ENCODE results near the gene CCL4. TPM values are rescaled to one million over a fixed set of nuclear protein-coding genes. Genes with fewer than 3 reads are reported as not detected.

The CCL4 gene
- total RNA-seq, 2 experiments from 2014 or later, result 0.09 TPM; not detected in 1

- intact Hi-C loops (cut with micrococcal nuclease; ENCODE audit: unreplicated experiment), result no loop called here
- Histone ChIP-seq H3K4me1 (ENCODE audit: insufficient read depth, low read length, poor library complexity, severe bottlenecking) (no peaks in the 10 kb centered on the region), H3K9me2 (ENCODE audit: insufficient read depth, low read length) (no peaks in the 10 kb centered on the region), H4K20me1 (ENCODE audit: insufficient read depth, low read length) (no peaks in the 10 kb centered on the region), H3K9me3 (ENCODE audit: low read length) (no peaks in the 10 kb centered on the region), H3K36me3 (ENCODE audit: insufficient read depth, low read length) (no peaks in the 10 kb centered on the region), H3K27ac (ENCODE audit: low read depth, low read length, poor library complexity, severe bottlenecking) (no peak overlapping the region), H2AFZ (ENCODE audit: low read length) (no peak overlapping the region), H3K4me3 (ENCODE audit: low read depth, low read length, poor library complexity, severe bottlenecking) (no peak overlapping the region), H3K79me2 (ENCODE audit: insufficient read depth, low read depth, low read length) (no peaks in the 10 kb centered on the region), H3K4me2 (ENCODE audit: low read length) (no peak overlapping the region)
- ChIA-PET CTCF (ENCODE audit: unreplicated experiment) (no interaction called here), POLR2A (no interaction called here)
- BruUV-seq (replicated peaks), result no TSS peak
- no peak for TF ChIP-seq CTCF (conservative IDR thresholded peaks at IDR 0.05; ENCODE audit: low read length)
- no peak for TF ChIP-seq EZH2phosphoT487 (IDR thresholded peaks at IDR 0.05; ENCODE audit: borderline replicate concordance, low read depth, low read length)
- DNase-seq (ENCODE audit: low spot score), result no peak
These were observed 45.7 kb upstream of the CCL4 start for GRCh38 chr17:36057911-36058310.

DNA sequence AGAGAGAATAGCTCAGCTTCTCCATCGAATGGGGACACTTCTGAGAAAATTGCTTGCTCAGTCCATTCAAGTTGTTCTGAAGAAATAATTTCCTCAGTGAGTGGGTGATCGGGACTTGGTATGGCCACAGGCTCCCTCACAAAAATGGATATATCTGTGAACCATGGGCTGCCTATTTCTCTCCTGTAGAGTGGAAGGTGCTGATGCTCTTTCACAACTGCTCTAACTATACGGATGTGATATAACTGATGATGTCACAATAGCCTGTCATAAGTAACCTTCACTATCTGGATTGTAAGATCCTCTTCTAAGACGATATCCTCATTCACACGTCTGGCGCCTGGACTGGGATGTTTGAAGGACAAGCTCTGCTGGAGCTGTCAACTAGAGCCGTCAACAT is 44.2 kb upstream of the CCL4 start:
- H3K79me2 ChIP-seq (ENCODE audit: insufficient read depth, low read depth, low read length), result no peaks in the 10 kb centered on the region
- POLR2A ChIA-PET, result interaction anchor here (1.2 kb wide), 1 partner anchor 14 kb away, joined by 3 read pairs; no protein-coding TSS in a partner anchor
- CTCF ChIA-PET (ENCODE audit: unreplicated experiment), result no interaction called here
- no peak overlapping the region for H3K27ac ChIP-seq (ENCODE audit: low read depth, low read length, poor library complexity, severe bottlenecking)
- no peak overlapping the region for H3K4me3 ChIP-seq (ENCODE audit: low read depth, low read length, poor library complexity, severe bottlenecking)
- no peak for TF ChIP-seq EZH2phosphoT487 (IDR thresholded peaks at IDR 0.05; ENCODE audit: borderline replicate concordance, low read depth, low read length)
- no peak for TF ChIP-seq CTCF (conservative IDR thresholded peaks at IDR 0.05; ENCODE audit: low read length)
- H3K9me2 ChIP-seq (ENCODE audit: insufficient read depth, low read length), result no peaks in the 10 kb centered on the region
- BruUV-seq (replicated peaks), result no TSS peak
- no peaks in the 10 kb centered on the region for H4K20me1 ChIP-seq (ENCODE audit: insufficient read depth, low read length)
- DNase-seq (ENCODE audit: low spot score), result no peak
- intact Hi-C loops (cut with micrococcal nuclease; ENCODE audit: unreplicated experiment), result no loop called here
- no peak overlapping the region for H2AFZ ChIP-seq (ENCODE audit: low read length)
- no peaks in the 10 kb centered on the region for H3K36me3 ChIP-seq (ENCODE audit: insufficient read depth, low read length)
- no peaks in the 10 kb centered on the region for H3K9me3 ChIP-seq (ENCODE audit: low read length)
- no peak overlapping the region for H3K4me2 ChIP-seq (ENCODE audit: low read length)
- H3K4me1 ChIP-seq (ENCODE audit: insufficient read depth, low read length, poor library complexity, severe bottlenecking), result no peaks in the 10 kb centered on the region

DNA sequence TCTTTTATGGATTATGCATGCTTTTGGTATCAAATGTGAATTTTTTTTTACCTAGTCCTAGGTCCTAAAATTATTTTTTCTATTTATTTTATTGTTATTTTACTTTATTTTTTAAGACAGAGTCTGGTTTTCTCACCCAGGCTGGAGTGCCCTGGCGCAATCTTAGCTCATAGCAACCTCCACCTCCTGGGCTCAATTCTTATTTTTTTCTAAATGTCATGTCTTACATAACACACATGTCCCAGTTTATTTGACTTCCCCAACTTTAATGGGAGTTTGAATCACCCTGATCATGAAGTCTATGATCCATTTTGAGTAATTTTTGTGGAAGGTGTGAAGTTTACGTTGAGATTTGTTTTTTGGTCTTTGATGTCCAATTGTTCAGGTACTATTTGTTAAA is 42.8 kb upstream of the CCL4 start:
- TF ChIP-seq EZH2phosphoT487 (IDR thresholded peaks at IDR 0.05; ENCODE audit: borderline replicate concordance, low read depth, low read length), result no peak
- TF ChIP-seq CTCF (conservative IDR thresholded peaks at IDR 0.05; ENCODE audit: low read length), result no peak
- H3K79me2 ChIP-seq (ENCODE audit: insufficient read depth, low read depth, low read length), result no peaks in the 10 kb centered on the region
- H3K36me3 ChIP-seq (ENCODE audit: insufficient read depth, low read length), result no peaks in the 10 kb centered on the region
- no TSS peak for BruUV-seq (replicated peaks)
- no peak overlapping the region for H3K4me3 ChIP-seq (ENCODE audit: low read depth, low read length, poor library complexity, severe bottlenecking)
- no peak for DNase-seq (ENCODE audit: low spot score)
- intact Hi-C loops (cut with micrococcal nuclease; ENCODE audit: unreplicated experiment), result no loop called here
- CTCF ChIA-PET (ENCODE audit: unreplicated experiment), result no interaction called here
- H3K9me2 ChIP-seq (ENCODE audit: insufficient read depth, low read length), result no peaks in the 10 kb centered on the region
- no peaks in the 10 kb centered on the region for H3K9me3 ChIP-seq (ENCODE audit: low read length)
- no peak overlapping the region for H3K27ac ChIP-seq (ENCODE audit: low read depth, low read length, poor library complexity, severe bottlenecking)
- H3K4me2 ChIP-seq (ENCODE audit: low read length), result no peak overlapping the region
- H4K20me1 ChIP-seq (ENCODE audit: insufficient read depth, low read length), result no peaks in the 10 kb centered on the region
- POLR2A ChIA-PET, result no interaction called here
- no peaks in the 10 kb centered on the region for H3K4me1 ChIP-seq (ENCODE audit: insufficient read depth, low read length, poor library complexity, severe bottlenecking)
- no peak overlapping the region for H2AFZ ChIP-seq (ENCODE audit: low read length)
